Endothelial cell of umbilical vein (primary cell): ENCODE results near the gene COL16A1. TPM values are rescaled to one million over a fixed set of nuclear protein-coding genes. Genes with fewer than 3 reads are reported as not detected.

Experiments used
- BruUV-seq: library from RNA; stranded (reverse); fragments of 400-500 nt; replicated peaks from 2 replicates; lab custom pipeline; 2021; lab: Mats Ljungman, UMichigan
- CTCF ChIA-PET: fragments of 300-600, 350-600 bp; sonication (Branson Sonifier 250); formaldehyde crosslinking; loops from one replicate; lab custom pipeline; 2021; ENCODE audit warnings: antibody characterized with exemption, inconsistent platforms; lab: Charles Lee
- POLR2A ChIA-PET: fragments of 300-600, 350-600 bp; sonication (Branson Sonifier 250); formaldehyde crosslinking; loops from one replicate; lab custom pipeline; 2021; ENCODE audit warnings: antibody characterized with exemption, inconsistent platforms; lab: Charles Lee
- DNase-seq: peaks from one replicate; pipeline ENCODE4 v3.0.0-alpha.2; 2011; ENCODE audit warnings: low read depth, low spot score
- FAIRE-seq: peaks from 2 replicates; lab custom pipeline; 2011; peaks lifted over from hg19 to GRCh38; lab: Jason Lieb, UNC
- H2AFZ ChIP-seq: 2 replicates; pipeline ENCODE4 v1.6.0; 2012; ENCODE audit warnings: low read depth, low read length, control low read depth, inconsistent platforms
- H3K27ac ChIP-seq: 2 replicates; pipeline ENCODE4 v1.5.1; 2011; ENCODE audit warnings: low read depth, mild to moderate bottlenecking, control low read depth, low read length, moderate library complexity; ENCODE audit not compliant: insufficient read depth
- H3K27me3 ChIP-seq, 2 experiments: 2 replicates each; pipeline versions ENCODE4 v1.6.0 to v1.6.1; 2011; ENCODE audit warnings: low read length in 2 of 2, mixed read lengths in 1 of 2; ENCODE audit not compliant: control insufficient read depth in 2 of 2, insufficient read depth in 2 of 2
- H3K36me3 ChIP-seq, 2 experiments: 2 replicates in 1 of 2; 3 replicates in 1 of 2; pipeline ENCODE4 v1.5.1; 2011; ENCODE audit warnings: low read length in 2 of 2, mild to moderate bottlenecking in 1 of 2, moderate library complexity in 1 of 2; ENCODE audit not compliant: control insufficient read depth in 2 of 2, insufficient read depth in 2 of 2; ENCODE audit errors: extremely low read depth in 1 of 2
- H3K4me1 ChIP-seq: 3 replicates; pipeline ENCODE4 v1.5.1; 2011; ENCODE audit warnings: mild to moderate bottlenecking, low read length; ENCODE audit not compliant: control insufficient read depth, insufficient read depth; ENCODE audit errors: extremely low read depth
- H3K4me2 ChIP-seq: 2 replicates; pipeline ENCODE4 v1.6.1; 2011; ENCODE audit warnings: low read length, control low read depth, mixed read lengths; ENCODE audit not compliant: insufficient read depth
- H3K4me3 ChIP-seq, 3 experiments: fragments of 200-600 bp in 1 of 3; sonication (generic), shearing (Covaris generic) in 1 of 3; replicated peaks in 1 of 3; 2 replicates each; pipeline ENCODE4 v1.5.1; 2011 to 2016; ENCODE audit warnings: control low read depth in 3 of 3, low read length in 3 of 3, mild to moderate bottlenecking in 2 of 3, inconsistent platforms in 1 of 3, low read depth in 1 of 3, moderate library complexity in 1 of 3; ENCODE audit not compliant: insufficient read depth in 1 of 3
- H3K79me2 ChIP-seq: 2 replicates; pipeline ENCODE4 v1.6.0; 2012; ENCODE audit warnings: low read length, inconsistent platforms; ENCODE audit not compliant: control insufficient read depth, insufficient read depth
- H3K9ac ChIP-seq: replicated peaks from 2 replicates; pipeline ENCODE3; 2011; ENCODE audit warnings: low read length, control low read depth; ENCODE audit not compliant: insufficient read depth; ENCODE audit errors: extremely low read depth
- H3K9me1 ChIP-seq: replicated peaks from 3 replicates; pipeline ENCODE4 v1.6.0; 2011; ENCODE audit warnings: mild to moderate bottlenecking, low read length; ENCODE audit not compliant: control insufficient read depth, insufficient read depth; ENCODE audit errors: extremely low read depth
- H3K9me3 ChIP-seq: replicated peaks from 2 replicates; pipeline ENCODE4 v1.5.1; 2012; ENCODE audit warnings: low read length, inconsistent platforms; ENCODE audit not compliant: control insufficient read depth, insufficient read depth
- H4K20me1 ChIP-seq: replicated peaks from 2 replicates; pipeline ENCODE3; 2011; ENCODE audit warnings: mild to moderate bottlenecking, low read length; ENCODE audit not compliant: control insufficient read depth, insufficient read depth; ENCODE audit errors: extremely low read depth
- EZH2 ChIP-seq: IDR thresholded peaks from 2 replicates; pipeline ENCODE4 v1.6.1; 2012; ENCODE audit warnings: borderline replicate concordance, low read depth, mild to moderate bottlenecking, moderate library complexity, low read length, inconsistent platforms; ENCODE audit not compliant: severe bottlenecking
- FOS ChIP-seq: IDR thresholded peaks from 2 replicates; pipeline ENCODE4 v1.6.1; 2011; ENCODE audit warnings: mild to moderate bottlenecking, low read length, moderate library complexity, borderline replicate concordance; ENCODE audit not compliant: insufficient read depth
- JUN ChIP-seq: IDR thresholded peaks from 2 replicates; pipeline ENCODE4 v1.6.1; 2011; ENCODE audit warnings: borderline replicate concordance, low read depth; ENCODE audit not compliant: insufficient read length, insufficient read depth
- POLR2AphosphoS5 ChIP-seq: IDR thresholded peaks from 2 replicates; pipeline ENCODE4 v1.6.1; 2012; ENCODE audit warnings: low read depth, mild to moderate bottlenecking, control low read depth, low read length, moderate library complexity; ENCODE audit not compliant: insufficient read depth
- dilution Hi-C: fragments of 300-500 bp; cut with MboI; formaldehyde crosslinking; loops from one replicate; pipeline ENCODE4 v1.15.0; 2019; ENCODE audit warnings: low sequenced_read_pairs; ENCODE audit not compliant: extremely low pct_ligation_motif_present
- intact Hi-C: fragments of 100-400 bp; cut with micrococcal nuclease; formaldehyde crosslinking; loops from one replicate; pipeline ENCODE4 v1.10.0; 2022
- polyA plus RNA-seq, 4 experiments: library from polyadenylated mRNA; depleted of rRNA in 3 of 4; stranded (reverse) in 3 of 4; unstranded in 1 of 4; fragments of >200 nt; gene quantifications; 2 replicates each; pipeline versions ENCODE4 v1.2.1 to v1.2.3, GENCODE V29; 2011 to 2012; ENCODE audit warnings: missing spikeins in 1 of 4
- total RNA-seq: library from RNA; stranded (reverse); gene quantifications from 2 replicates; pipeline ENCODE4 v1.2.3, GENCODE V29; 2021
- TF ChIP-seq, protein P1 (sequence below): IDR thresholded peaks from 2 replicates; pipeline ENCODE4 v1.6.1; 2011; ENCODE audit not compliant: insufficient read depth, insufficient read length
- TF ChIP-seq, protein P2 (sequence below), 2 donors: IDR thresholded peaks; 1 replicate in 1 of 2; 2 replicates in 1 of 2; pipeline ENCODE4 v1.5.1; 2011; ENCODE audit warnings: low read length in 2 of 2, mild to moderate bottlenecking in 2 of 2, moderate library complexity in 2 of 2, control low read depth in 1 of 2, inconsistent platforms in 1 of 2, low read depth in 1 of 2; ENCODE audit not compliant: insufficient read depth in 1 of 2; ENCODE audit errors: extremely low read depth in 1 of 2

COL16A1 gene
- total and polyA plus RNA-seq, 2 donors (not counting 3 experiments of a cell fraction or from before 2014, with no cell fraction given), result 0.68 to 1.2 TPM

DNA sequence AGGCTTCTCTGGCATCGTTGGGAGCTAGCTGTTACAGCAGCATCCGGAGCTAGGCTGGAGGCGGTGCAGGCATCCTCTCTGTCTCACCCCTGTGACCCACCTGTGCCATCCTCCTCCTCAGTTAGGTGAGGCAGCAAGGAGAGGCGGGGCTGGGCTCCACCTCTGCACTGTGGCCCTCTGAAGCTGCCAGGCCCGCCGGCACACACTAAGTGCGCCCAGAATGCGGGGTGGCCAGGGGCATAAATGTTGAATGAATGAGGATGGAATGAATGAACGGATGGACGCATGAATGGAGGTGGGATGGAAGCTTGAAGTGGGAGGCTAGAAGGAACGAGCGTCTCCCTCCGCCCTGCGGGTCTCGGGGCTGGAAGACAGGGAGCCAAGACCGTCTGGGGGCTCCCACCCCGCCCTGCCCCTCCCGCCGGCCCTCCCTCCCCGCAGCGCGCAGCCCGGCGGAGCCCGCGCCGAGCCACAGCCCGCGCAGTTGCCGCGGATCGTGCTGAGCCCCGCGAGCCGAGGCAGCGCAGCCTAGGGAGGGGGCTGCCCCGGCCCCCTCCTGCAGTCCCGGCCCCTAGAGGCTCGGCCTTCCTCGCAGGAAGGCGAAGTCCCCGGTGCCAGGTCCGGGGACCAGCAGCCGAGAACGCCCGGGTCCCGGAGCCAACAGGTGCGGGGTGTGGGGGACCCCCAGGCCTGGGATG is 86.5 kb downstream of the COL16A1 start, which contains the start of gene HCRTR1:
Gene HCRTR1, plus strand, starts transcription at position 472 of the 698 bp plus-strand sequence. CDS start 1,504 bp downstream, outside the sequence.
- Histone ChIP-seq H3K9me3 (no peaks in the 10 kb centered on the region), H3K36me3 (no peaks in the 10 kb centered on the region), H3K27me3 (peaks cover 0 to 1% of the 10 kb centered on the region in 2 experiments), H2AFZ (peak within 1 kb of the TSS; percentile 89), H3K9ac (peak within 1 kb of the TSS; percentile 26), H3K4me3 (peak within 1 kb of the TSS; percentile 39 to 58 (median 54)), H3K4me2 (peak within 1 kb of the TSS; percentile 73), H3K4me1 (no peaks in the 10 kb centered on the region), H3K9me1 (no peaks in the 10 kb centered on the region), H3K79me2 (no peaks in the 10 kb centered on the region), H3K27ac (no peak within 1 kb of the TSS), H4K20me1 (no peaks in the 10 kb centered on the region)
- intact Hi-C loops (loop anchor here (10.0 kb wide), 1 partner anchor 223 kb away; no protein-coding TSS in a partner anchor), dilution Hi-C loops (no loop called here)
- no TSS peak for BruUV-seq
- FAIRE-seq, result no peak
- no peak for DNase-seq
- POLR2A ChIA-PET, result interaction anchor here (0.7 kb wide), 1 partner anchor 106 kb away, joined by 3 read pairs; no protein-coding TSS in a partner anchor
- TF ChIP-seq EZH2 (peak; percentile 31), FOS (no peak)
- CTCF ChIA-PET, result interaction anchor here (0.6 to 3.2 kb wide), 24 partner anchors 9 to 171 kb away, joined by 3 to 73 read pairs (median 4); no protein-coding TSS in a partner anchor

DNA sequence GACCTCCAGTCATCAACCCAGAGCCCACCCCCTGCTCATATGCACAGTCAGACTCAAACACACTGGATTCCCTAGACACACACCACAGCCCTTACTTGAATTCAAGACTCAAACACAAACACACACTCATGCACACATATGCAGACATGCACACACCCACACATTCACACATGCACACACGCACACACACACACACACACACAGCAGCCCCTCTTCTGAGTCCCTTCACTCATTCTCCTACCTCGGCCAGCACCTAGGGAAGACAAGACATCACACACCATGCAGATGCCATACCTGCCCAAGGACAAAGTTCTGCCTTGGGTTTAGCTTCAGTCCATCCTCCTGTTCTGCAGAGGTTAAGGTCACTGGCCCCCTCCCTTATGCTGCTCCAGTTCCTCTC is 87.9 kb downstream of the COL16A1 start:
- no peaks in the 10 kb centered on the region for H4K20me1 ChIP-seq
- H3K9ac ChIP-seq, result no peak overlapping the region
- H3K27ac ChIP-seq, result no peak overlapping the region
- intact Hi-C loops (loop anchor here (10.0 kb wide), 1 partner anchor 221 kb away; no protein-coding TSS in a partner anchor), dilution Hi-C loops (no loop called here)
- H3K36me3 ChIP-seq, result no peaks in the 10 kb centered on the region
- H3K9me3 ChIP-seq, result no peaks in the 10 kb centered on the region
- no peaks in the 10 kb centered on the region for H3K4me1 ChIP-seq
- FAIRE-seq (no peak), DNase-seq (no peak)
- BruUV-seq, result no TSS peak
- POLR2A ChIA-PET, result no interaction called here
- H3K4me3 ChIP-seq, result no peak overlapping the region
- no peak overlapping the region for H3K4me2 ChIP-seq
- no peaks in the 10 kb centered on the region for H3K9me1 ChIP-seq
- H2AFZ ChIP-seq, result no peak overlapping the region
- peaks cover 0 to 1% of the 10 kb centered on the region in 2 experiments for H3K27me3 ChIP-seq
- H3K79me2 ChIP-seq, result no peaks in the 10 kb centered on the region
- TF ChIP-seq EZH2 (no peak), FOS (no peak), POLR2AphosphoS5 (no peak), JUN (no peak)
- TF ChIP-seq, protein P1, sequence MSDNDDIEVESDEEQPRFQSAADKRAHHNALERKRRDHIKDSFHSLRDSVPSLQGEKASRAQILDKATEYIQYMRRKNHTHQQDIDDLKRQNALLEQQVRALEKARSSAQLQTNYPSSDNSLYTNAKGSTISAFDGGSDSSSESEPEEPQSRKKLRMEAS, result no peak
- TF ChIP-seq, protein P2, sequence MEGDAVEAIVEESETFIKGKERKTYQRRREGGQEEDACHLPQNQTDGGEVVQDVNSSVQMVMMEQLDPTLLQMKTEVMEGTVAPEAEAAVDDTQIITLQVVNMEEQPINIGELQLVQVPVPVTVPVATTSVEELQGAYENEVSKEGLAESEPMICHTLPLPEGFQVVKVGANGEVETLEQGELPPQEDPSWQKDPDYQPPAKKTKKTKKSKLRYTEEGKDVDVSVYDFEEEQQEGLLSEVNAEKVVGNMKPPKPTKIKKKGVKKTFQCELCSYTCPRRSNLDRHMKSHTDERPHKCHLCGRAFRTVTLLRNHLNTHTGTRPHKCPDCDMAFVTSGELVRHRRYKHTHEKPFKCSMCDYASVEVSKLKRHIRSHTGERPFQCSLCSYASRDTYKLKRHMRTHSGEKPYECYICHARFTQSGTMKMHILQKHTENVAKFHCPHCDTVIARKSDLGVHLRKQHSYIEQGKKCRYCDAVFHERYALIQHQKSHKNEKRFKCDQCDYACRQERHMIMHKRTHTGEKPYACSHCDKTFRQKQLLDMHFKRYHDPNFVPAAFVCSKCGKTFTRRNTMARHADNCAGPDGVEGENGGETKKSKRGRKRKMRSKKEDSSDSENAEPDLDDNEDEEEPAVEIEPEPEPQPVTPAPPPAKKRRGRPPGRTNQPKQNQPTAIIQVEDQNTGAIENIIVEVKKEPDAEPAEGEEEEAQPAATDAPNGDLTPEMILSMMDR (IDR thresholded peaks at IDR 0.05; ENCODE audit: extremely low read depth in 1 of 2, insufficient read depth in 1 of 2, low read depth in 1 of 2, low read length in 2 of 2), result no peak
- CTCF ChIA-PET, result no interaction called here
